IMR-90 (cell line): ENCODE data around the gene TRPV3.

Source experiments
- BHLHE40 ChIP-seq: fragments of 150-350 bp; IDR thresholded peaks from 2 replicates; pipeline ENCODE4 v1.6.1; 2016; ENCODE audit warnings: mild to moderate bottlenecking, low read depth, low read length
- CTCF ChIP-seq: conservative IDR thresholded peaks from 2 replicates; pipeline ENCODE4 v1.5.1; 2012; ENCODE audit warnings: mild to moderate bottlenecking, low read depth, low read length, improper control_type of control experiment
- ELK1 ChIP-seq: fragments of 150-350 bp; IDR thresholded peaks from 2 replicates; pipeline ENCODE4 v1.6.1; 2016; ENCODE audit warnings: low read depth, mild to moderate bottlenecking, low read length, moderate library complexity, borderline replicate concordance

- TF ChIP-seq CTCF: no peak
- no peak for TF ChIP-seq BHLHE40
- TF ChIP-seq ELK1: no peak
These were observed 77.6 kb downstream of the TRPV3 start for GRCh38 chr17:3479988-3480387.
